Measurements from ENCODE around the gene SH3D19. TPM values are rescaled to one million over a fixed set of nuclear protein-coding genes. Genes with fewer than 3 reads are reported as not detected.

The SH3D19 gene
- total RNA-seq, 1 donor from 2014 or later: 32.4 TPM

DNA sequence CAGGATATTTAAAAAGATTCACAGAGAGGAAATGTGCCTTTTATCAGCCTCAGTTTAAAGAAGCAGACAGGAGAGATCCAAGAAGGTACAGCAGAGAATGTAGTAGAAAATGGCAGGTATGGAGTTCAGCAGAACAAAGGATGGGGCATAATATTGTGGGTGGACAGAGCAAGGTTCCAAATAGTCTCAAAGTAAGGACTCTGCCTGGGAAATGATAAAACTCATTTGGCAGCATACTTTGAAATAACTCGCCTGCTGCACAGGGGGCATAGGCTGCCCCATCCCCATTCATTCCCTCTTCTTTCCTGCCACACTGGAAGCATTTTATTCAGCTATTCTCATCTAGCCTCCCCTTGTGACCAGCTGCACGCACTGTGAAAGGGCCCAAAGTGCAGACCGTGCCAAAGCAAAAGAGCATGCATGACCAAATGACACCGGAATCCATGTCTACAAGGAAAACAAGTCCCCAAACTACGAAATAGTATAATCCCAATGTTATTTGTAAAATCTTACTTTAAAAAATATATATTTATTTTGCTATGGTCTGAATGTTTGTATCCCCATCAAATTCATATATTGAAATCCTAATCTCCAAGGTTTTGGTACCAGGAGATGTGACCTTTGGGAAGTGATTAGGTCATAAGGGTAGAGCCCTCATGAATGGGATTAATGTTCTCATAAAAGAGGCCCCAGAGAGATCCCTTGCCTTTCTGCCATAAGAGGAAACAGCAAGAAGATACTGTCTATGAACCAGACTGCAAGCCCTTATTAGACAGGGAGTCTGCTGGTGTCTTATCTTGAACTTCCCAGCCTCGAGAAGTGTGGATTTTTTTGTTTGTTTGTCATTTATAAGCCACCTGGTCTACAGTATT lies 125.8 kb downstream of the SH3D19 start:
- no peaks in the 10 kb centered on the region for H3K27me3 Mint-ChIP-seq (ENCODE audit: unreplicated experiment)
- no peaks in the 10 kb centered on the region for H3K9me3 Mint-ChIP-seq (ENCODE audit: unreplicated experiment)
- no peak overlapping the region for H3K4me3 Mint-ChIP-seq (ENCODE audit: unreplicated experiment)
- no peaks in the 10 kb centered on the region for H3K36me3 Mint-ChIP-seq (ENCODE audit: unreplicated experiment)
- H3K27ac Mint-ChIP-seq (ENCODE audit: unreplicated experiment): no peak overlapping the region
- TF ChIP-seq, protein P1, sequence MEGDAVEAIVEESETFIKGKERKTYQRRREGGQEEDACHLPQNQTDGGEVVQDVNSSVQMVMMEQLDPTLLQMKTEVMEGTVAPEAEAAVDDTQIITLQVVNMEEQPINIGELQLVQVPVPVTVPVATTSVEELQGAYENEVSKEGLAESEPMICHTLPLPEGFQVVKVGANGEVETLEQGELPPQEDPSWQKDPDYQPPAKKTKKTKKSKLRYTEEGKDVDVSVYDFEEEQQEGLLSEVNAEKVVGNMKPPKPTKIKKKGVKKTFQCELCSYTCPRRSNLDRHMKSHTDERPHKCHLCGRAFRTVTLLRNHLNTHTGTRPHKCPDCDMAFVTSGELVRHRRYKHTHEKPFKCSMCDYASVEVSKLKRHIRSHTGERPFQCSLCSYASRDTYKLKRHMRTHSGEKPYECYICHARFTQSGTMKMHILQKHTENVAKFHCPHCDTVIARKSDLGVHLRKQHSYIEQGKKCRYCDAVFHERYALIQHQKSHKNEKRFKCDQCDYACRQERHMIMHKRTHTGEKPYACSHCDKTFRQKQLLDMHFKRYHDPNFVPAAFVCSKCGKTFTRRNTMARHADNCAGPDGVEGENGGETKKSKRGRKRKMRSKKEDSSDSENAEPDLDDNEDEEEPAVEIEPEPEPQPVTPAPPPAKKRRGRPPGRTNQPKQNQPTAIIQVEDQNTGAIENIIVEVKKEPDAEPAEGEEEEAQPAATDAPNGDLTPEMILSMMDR (IDR thresholded peaks at IDR 0.05): no peak
- peaks cover 36% of the 10 kb centered on the region for H3K4me1 Mint-ChIP-seq (ENCODE audit: unreplicated experiment)
- DNase-seq (ENCODE audit: extremely low spot score, unreplicated experiment): no peak

DNA sequence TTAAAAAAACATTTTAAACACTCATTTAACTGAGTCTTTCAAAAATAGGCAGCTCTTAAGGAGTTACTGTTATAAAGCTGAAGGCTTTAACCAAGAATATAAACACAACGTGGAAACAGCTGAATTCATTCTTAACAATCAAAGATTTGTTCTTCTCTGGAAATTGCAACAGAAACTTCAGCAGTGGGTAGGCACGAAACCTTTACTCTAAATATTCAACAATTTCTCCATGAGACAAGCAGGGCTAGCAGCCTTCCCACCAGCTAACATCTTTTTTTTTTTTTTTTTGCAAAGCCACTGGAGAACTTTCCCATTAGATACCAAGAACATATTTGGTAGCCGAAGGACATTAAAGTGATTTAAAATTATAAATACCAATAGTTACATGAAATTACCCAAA lies 126.7 kb downstream of the SH3D19 start:
- Mint-ChIP-seq H3K36me3 (ENCODE audit: unreplicated experiment) (no peaks in the 10 kb centered on the region), H3K27me3 (ENCODE audit: unreplicated experiment) (no peaks in the 10 kb centered on the region), H3K9me3 (ENCODE audit: unreplicated experiment) (no peaks in the 10 kb centered on the region), H3K4me3 (ENCODE audit: unreplicated experiment) (no peak overlapping the region), H3K4me1 (ENCODE audit: unreplicated experiment) (peaks cover 30% of the 10 kb centered on the region), H3K27ac (ENCODE audit: unreplicated experiment) (no peak overlapping the region)
- TF ChIP-seq, protein P1 (IDR thresholded peaks at IDR 0.05): no peak
- DNase-seq (ENCODE audit: extremely low spot score, unreplicated experiment): no peak

DNA sequence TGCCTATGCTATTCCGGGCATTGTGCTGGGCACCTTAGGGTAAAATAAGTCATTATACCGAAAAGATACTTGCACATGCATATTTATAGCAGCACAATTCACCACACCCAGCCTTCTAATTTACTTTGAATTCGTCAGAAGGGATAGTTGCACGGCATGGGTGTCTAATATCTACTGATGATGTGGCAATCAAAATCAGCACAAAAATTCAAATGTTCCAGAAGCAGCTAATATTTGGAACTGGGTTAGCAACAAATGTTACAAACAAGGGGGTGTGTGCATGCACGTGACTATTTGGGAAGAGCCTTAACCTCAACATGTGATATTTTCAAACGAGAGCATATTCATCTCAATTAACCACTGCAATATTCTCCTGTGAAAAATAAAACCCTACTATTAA lies 128.2 kb downstream of the SH3D19 start:
- no peak overlapping the region for H3K27ac Mint-ChIP-seq (ENCODE audit: unreplicated experiment)
- TF ChIP-seq, protein P1 (IDR thresholded peaks at IDR 0.05): no peak
- H3K4me1 Mint-ChIP-seq (ENCODE audit: unreplicated experiment): peaks cover 21% of the 10 kb centered on the region
- no peaks in the 10 kb centered on the region for H3K27me3 Mint-ChIP-seq (ENCODE audit: unreplicated experiment)
- H3K4me3 Mint-ChIP-seq (ENCODE audit: unreplicated experiment): no peak overlapping the region
- no peaks in the 10 kb centered on the region for H3K9me3 Mint-ChIP-seq (ENCODE audit: unreplicated experiment)
- DNase-seq (ENCODE audit: extremely low spot score, unreplicated experiment): no peak
- H3K36me3 Mint-ChIP-seq (ENCODE audit: unreplicated experiment): no peaks in the 10 kb centered on the region

DNA sequence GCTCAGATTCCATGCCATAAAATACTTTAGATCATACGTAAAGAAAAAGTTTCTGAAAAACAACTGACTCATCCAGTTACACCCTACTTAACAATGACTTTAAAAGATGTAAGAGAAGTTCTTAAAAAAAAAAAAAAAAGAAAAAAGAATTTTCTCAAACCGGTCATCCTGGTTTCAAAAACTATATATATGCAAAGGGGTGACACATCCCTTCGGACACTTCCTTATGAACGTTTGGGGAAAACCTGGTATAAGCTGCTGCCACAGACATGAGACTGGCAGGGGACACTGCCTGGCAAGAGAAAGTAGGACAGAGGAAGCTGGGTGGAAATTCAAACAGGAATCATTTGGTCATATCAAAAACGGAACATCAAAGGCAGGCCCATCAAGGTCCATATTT lies 129.6 kb downstream of the SH3D19 start:
- H3K9me3 Mint-ChIP-seq (ENCODE audit: unreplicated experiment): peaks cover 3% of the 10 kb centered on the region
- DNase-seq (ENCODE audit: extremely low spot score, unreplicated experiment): no peak
- peak overlapping the region; percentile 73 for H3K27ac Mint-ChIP-seq (ENCODE audit: unreplicated experiment)
- H3K4me3 Mint-ChIP-seq (ENCODE audit: unreplicated experiment): no peak overlapping the region
- TF ChIP-seq, protein P1 (IDR thresholded peaks at IDR 0.05): no peak
- H3K27me3 Mint-ChIP-seq (ENCODE audit: unreplicated experiment): no peaks in the 10 kb centered on the region
- H3K36me3 Mint-ChIP-seq (ENCODE audit: unreplicated experiment): peaks cover 3% of the 10 kb centered on the region
- peaks cover 21% of the 10 kb centered on the region for H3K4me1 Mint-ChIP-seq (ENCODE audit: unreplicated experiment)

DNA sequence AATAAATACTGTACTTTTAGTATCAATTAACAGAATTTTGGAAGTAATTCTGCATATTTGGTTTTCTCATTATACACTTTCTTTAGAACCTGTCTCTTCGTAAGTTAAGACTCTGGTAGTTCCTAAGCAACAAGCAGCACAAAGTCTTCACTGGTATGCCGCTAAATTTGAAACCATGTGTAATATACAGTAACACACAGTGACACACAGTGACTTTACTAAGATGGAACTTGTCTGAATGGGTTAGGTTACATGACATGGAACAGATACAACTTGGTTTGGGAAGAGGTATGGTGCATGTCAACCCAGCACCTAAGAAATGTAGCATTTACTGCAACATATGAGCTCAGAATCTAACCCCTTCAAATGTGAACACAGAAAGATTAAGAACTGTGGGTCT lies 132.0 kb downstream of the SH3D19 start:
- Mint-ChIP-seq H3K4me3 (ENCODE audit: unreplicated experiment) (no peak overlapping the region), H3K36me3 (ENCODE audit: unreplicated experiment) (peaks cover 3% of the 10 kb centered on the region), H3K9me3 (ENCODE audit: unreplicated experiment) (peaks cover 7% of the 10 kb centered on the region)

More for the DNA sequence above, 132.0 kb downstream of the SH3D19 start:
- H3K4me1 Mint-ChIP-seq (ENCODE audit: unreplicated experiment): peaks cover 21% of the 10 kb centered on the region
- no peaks in the 10 kb centered on the region for H3K27me3 Mint-ChIP-seq (ENCODE audit: unreplicated experiment)
- no peak overlapping the region for H3K27ac Mint-ChIP-seq (ENCODE audit: unreplicated experiment)
- no peak for DNase-seq (ENCODE audit: extremely low spot score, unreplicated experiment)
- TF ChIP-seq, protein P1 (IDR thresholded peaks at IDR 0.05): no peak
